H54 (cell line): ENCODE data around the gene RPP14.

Source experiments
- DNase-seq: peaks from one replicate; pipeline ENCODE4 v3.0.0; 2011; ENCODE audit warnings: low spot score, mixed read lengths; ENCODE audit not compliant: insufficient read length
- FAIRE-seq: peaks from 3 replicates; lab custom pipeline; 2011; peaks lifted over from hg19 to GRCh38; lab: Jason Lieb, UNC
- POLR2A ChIP-seq: IDR thresholded peaks from 2 replicates; pipeline ENCODE4 v1.6.1; 2011; ENCODE audit warnings: low read depth, mild to moderate bottlenecking, low read length

RPP14 gene

GRCh38 chr3:58347984-58348383, 41.9 kb downstream of the RPP14 start:
- no peak for TF ChIP-seq POLR2A
- no peak for DNase-seq
- FAIRE-seq = no peak

GRCh38 chr3:58349792-58350626, 44.0 kb downstream of the RPP14 start:
- TF ChIP-seq POLR2A = no peak
- FAIRE-seq = no peak
- no peak for DNase-seq

GRCh38 chr3:58350627-58351013, 44.6 kb downstream of the RPP14 start:
- no peak for FAIRE-seq
- TF ChIP-seq POLR2A = no peak

GRCh38 chr3:58351920-58352319, 45.9 kb downstream of the RPP14 start:
- DNase-seq = no peak
- TF ChIP-seq POLR2A = no peak
- no peak for FAIRE-seq

More at GRCh38 chr3:58350627-58351013, 44.6 kb downstream of the RPP14 start:
- no peak for DNase-seq

GRCh38 chr3:58352626-58353025, 46.6 kb downstream of the RPP14 start:
- DNase-seq = no peak
- no peak for FAIRE-seq
- TF ChIP-seq POLR2A = no peak

- DNase-seq = no peak
These were observed 47.9 kb downstream of the RPP14 start for GRCh38 chr3:58353722-58354553.

GRCh38 chr3:58355179-58355578, 49.1 kb downstream of the RPP14 start:
- FAIRE-seq (no peak), DNase-seq (no peak)

More at GRCh38 chr3:58353722-58354553, 47.9 kb downstream of the RPP14 start:
- no peak for FAIRE-seq
- no peak for TF ChIP-seq POLR2A

GRCh38 chr3:58356054-58356453, 50.0 kb downstream of the RPP14 start:
- TF ChIP-seq POLR2A = no peak
- FAIRE-seq (no peak), DNase-seq (no peak)

More at GRCh38 chr3:58355179-58355578, 49.1 kb downstream of the RPP14 start:
- TF ChIP-seq POLR2A = no peak

- DNase-seq = no peak
- FAIRE-seq = no peak
- no peak for TF ChIP-seq POLR2A
These were observed 51.4 kb downstream of the RPP14 start for GRCh38 chr3:58357402-58357801.

- no peak for DNase-seq
- no peak for TF ChIP-seq POLR2A
- no peak for FAIRE-seq
These were observed 52.0 kb downstream of the RPP14 start for GRCh38 chr3:58358092-58358491.

GRCh38 chr3:58358808-58359207, 52.8 kb downstream of the RPP14 start:
- DNase-seq (no peak), FAIRE-seq (no peak)
- no peak for TF ChIP-seq POLR2A

GRCh38 chr3:58359621-58360020, 53.6 kb downstream of the RPP14 start:
- no peak for TF ChIP-seq POLR2A
- DNase-seq = no peak
- FAIRE-seq = no peak

- DNase-seq (no peak), FAIRE-seq (no peak)
- TF ChIP-seq POLR2A = no peak
These were observed 55.8 kb downstream of the RPP14 start for GRCh38 chr3:58361866-58362265.

- FAIRE-seq (peak; percentile 57), DNase-seq (no peak)
- TF ChIP-seq POLR2A = no peak
These were observed 60.7 kb downstream of the RPP14 start for GRCh38 chr3:58366699-58367098.
